H9 (cell line): ENCODE data around the gene KIRREL3. TPM values are rescaled to one million over a fixed set of nuclear protein-coding genes. Genes with fewer than 3 reads are reported as not detected.

Source experiments
- DNase-seq: peaks from one replicate; pipeline ENCODE4 v3.0.0-alpha.2; 2017
- H2AFZ ChIP-seq: one replicate; pipeline ENCODE4 v1.6.1; 2013; ENCODE audit warnings: mild to moderate bottlenecking, low read length, control low read depth, moderate library complexity
- H2AK5ac ChIP-seq: 2 replicates; pipeline ENCODE4 v1.6.1; 2013; ENCODE audit warnings: low read length, control low read depth, mixed read lengths; ENCODE audit not compliant: insufficient read length
- H2BK120ac ChIP-seq: one replicate; pipeline ENCODE4 v1.6.1; 2013; ENCODE audit warnings: low read depth, mild to moderate bottlenecking, low read length, control low read depth, inconsistent platforms; ENCODE audit not compliant: poor library complexity, severe bottlenecking
- H2BK12ac ChIP-seq: 2 replicates; pipeline ENCODE4 v1.6.1; 2013; ENCODE audit warnings: low read length, control low read depth, mixed read lengths, low read depth; ENCODE audit not compliant: insufficient read length
- H2BK15ac ChIP-seq: 2 replicates; pipeline ENCODE4 v1.6.1; 2013; ENCODE audit warnings: low read depth, low read length, control low read depth
- H2BK20ac ChIP-seq: one replicate; pipeline ENCODE4 v1.6.1; 2013; ENCODE audit warnings: low read depth, mild to moderate bottlenecking, low read length, control low read depth, inconsistent platforms; ENCODE audit not compliant: poor library complexity, severe bottlenecking
- H2BK5ac ChIP-seq: 2 replicates; pipeline ENCODE4 v1.6.1; 2013; ENCODE audit warnings: low read length, control low read depth, mixed read lengths; ENCODE audit not compliant: insufficient read length
- H3K14ac ChIP-seq: 2 replicates; pipeline ENCODE4 v1.6.1; 2013; ENCODE audit warnings: low read length, control low read depth; ENCODE audit not compliant: insufficient read depth
- H3K18ac ChIP-seq: 2 replicates; pipeline ENCODE4 v1.6.1; 2013; ENCODE audit warnings: low read depth, mild to moderate bottlenecking, mixed read lengths, low read length, control low read depth; ENCODE audit not compliant: insufficient read length
- H3K23ac ChIP-seq: 2 replicates; pipeline ENCODE4 v1.6.1; 2013; ENCODE audit warnings: low read length, control low read depth, mixed read lengths, low read depth; ENCODE audit not compliant: insufficient read length
- H3K23me2 ChIP-seq: 2 replicates; pipeline ENCODE4 v1.6.1; 2013; ENCODE audit warnings: low read depth, mild to moderate bottlenecking, mixed read lengths, low read length, control low read depth; ENCODE audit not compliant: insufficient read length, poor library complexity, severe bottlenecking
- H3K27ac ChIP-seq: 2 replicates; pipeline ENCODE4 v1.5.1; 2013; ENCODE audit warnings: low read length, control low read depth, mixed read lengths, low read depth; ENCODE audit not compliant: insufficient read length
- H3K27me3 ChIP-seq: 2 replicates; pipeline ENCODE4 v1.6.1; 2013; ENCODE audit warnings: low read length, control low read depth, inconsistent platforms; ENCODE audit not compliant: insufficient read depth
- H3K4ac ChIP-seq: 2 replicates; pipeline ENCODE4 v1.6.1; 2013; ENCODE audit warnings: low read depth, mild to moderate bottlenecking, control low read depth, inconsistent platforms, low read length, moderate library complexity
- H3K4me1 ChIP-seq: 2 replicates; pipeline ENCODE4 v1.6.1; 2013; ENCODE audit warnings: low read length, control low read depth, inconsistent platforms; ENCODE audit not compliant: insufficient read depth
- H3K4me2 ChIP-seq: 2 replicates; pipeline ENCODE4 v1.6.1; 2013; ENCODE audit warnings: low read length, control low read depth, mixed read lengths; ENCODE audit not compliant: insufficient read length, insufficient read depth
- H3K56ac ChIP-seq: 2 replicates; pipeline ENCODE4 v1.6.1; 2013; ENCODE audit warnings: low read depth, mild to moderate bottlenecking, mixed read lengths, low read length, control low read depth; ENCODE audit not compliant: insufficient read length
- H3K79me1 ChIP-seq: 2 replicates; pipeline ENCODE4 v1.6.1; 2013; ENCODE audit warnings: low read depth, mild to moderate bottlenecking, moderate library complexity, low read length, control low read depth, inconsistent platforms; ENCODE audit not compliant: insufficient read depth, poor library complexity, severe bottlenecking
- H3K79me2 ChIP-seq: 2 replicates; pipeline ENCODE4 v1.6.1; 2013; ENCODE audit warnings: low read length, control low read depth, inconsistent platforms; ENCODE audit not compliant: insufficient read depth
- H3K9ac ChIP-seq: 2 replicates; pipeline ENCODE4 v1.6.1; 2013; ENCODE audit warnings: low read length, control low read depth, mixed read lengths; ENCODE audit not compliant: insufficient read length; ENCODE audit errors: extremely low read depth
- H3K9me3 ChIP-seq: one replicate; pipeline ENCODE4 v1.6.1; 2013; ENCODE audit warnings: low read depth, low read length, inconsistent platforms; ENCODE audit not compliant: control insufficient read depth
- H3T11ph ChIP-seq: one replicate; pipeline ENCODE4 v1.6.1; 2013; ENCODE audit warnings: mild to moderate bottlenecking, low read length, control low read depth, inconsistent platforms
- H4K20me1 ChIP-seq: one replicate; pipeline ENCODE4 v1.6.1; 2013; ENCODE audit not compliant: control insufficient read depth, insufficient read length, insufficient read depth
- H4K5ac ChIP-seq: 2 replicates; pipeline ENCODE4 v1.6.1; 2013; ENCODE audit warnings: low read depth, mild to moderate bottlenecking, mixed read lengths, low read length, control low read depth; ENCODE audit not compliant: insufficient read length
- H4K8ac ChIP-seq: replicated peaks from 2 replicates; pipeline ENCODE4 v1.6.1; 2013; ENCODE audit warnings: low read length, control low read depth, mixed read lengths, low read depth; ENCODE audit not compliant: insufficient read length
- H4K91ac ChIP-seq: 2 replicates; pipeline ENCODE4 v1.6.1; 2013; ENCODE audit warnings: low read depth, mild to moderate bottlenecking, moderate library complexity, mixed read lengths, low read length, control low read depth; ENCODE audit not compliant: insufficient read length
- H3K27ac Mint-ChIP-seq, 3 experiments: 2 replicates in 2 of 3; 3 replicates in 1 of 3; pipeline ENCODE4 v1.8.0; 2020 to 2021; ENCODE audit warnings: mixed read lengths in 3 of 3, mild to moderate bottlenecking in 1 of 3, moderate library complexity in 1 of 3
- H3K27me3 Mint-ChIP-seq: 2 replicates; pipeline ENCODE4 v1.8.0; 2021; ENCODE audit warnings: low read depth, mild to moderate bottlenecking, moderate library complexity, mixed read lengths
- H3K36me3 Mint-ChIP-seq, 3 experiments: 2 replicates in 2 of 3; 3 replicates in 1 of 3; pipeline ENCODE4 v1.8.0; 2020 to 2021; ENCODE audit warnings: low read depth in 3 of 3, mixed read lengths in 3 of 3; ENCODE audit not compliant: insufficient read depth in 1 of 3
- H3K4me1 Mint-ChIP-seq, 2 experiments: 2 replicates each; pipeline ENCODE4 v1.8.0; 2020; ENCODE audit warnings: mixed read lengths in 2 of 2
- H3K4me3 Mint-ChIP-seq, 2 experiments: 2 replicates in 1 of 2; 3 replicates in 1 of 2; pipeline ENCODE4 v1.8.0; 2020 to 2021; ENCODE audit warnings: mild to moderate bottlenecking in 2 of 2, mixed read lengths in 2 of 2, moderate library complexity in 1 of 2
- H3K9me3 Mint-ChIP-seq, 2 experiments: 2 replicates in 1 of 2; 3 replicates in 1 of 2; pipeline ENCODE4 v1.8.0; 2020; ENCODE audit warnings: mild to moderate bottlenecking in 2 of 2, mixed read lengths in 2 of 2, moderate library complexity in 1 of 2
- WGBS: extraction: QIAGEN DNeasy Blood & Tissue Kit; methylation state at CpG from one replicate; pipeline ENCODE4 v1.1.7; 2013; ENCODE audit warnings: missing lambda C conversion rate, low lambda C conversion rate, mixed read lengths; ENCODE audit not compliant: insufficient read length; ENCODE audit errors: extremely low coverage; 5-methylcytosine and 5-hydroxymethylcytosine counted together
- total RNA-seq: library from RNA; stranded (reverse); gene quantifications from 2 replicates; pipeline ENCODE4 v1.2.1, GENCODE V29; 2021
- TF ChIP-seq, protein P1 (sequence below): fragments of 200-600 bp; sonication (generic); conservative IDR thresholded peaks from 3 replicates; pipeline ENCODE4 v1.8.0; 2021; ENCODE audit warnings: antibody characterized with exemption, mild to moderate bottlenecking

Gene KIRREL3
- total RNA-seq, 1 experiment from 2014 or later = 0.17 TPM

DNA sequence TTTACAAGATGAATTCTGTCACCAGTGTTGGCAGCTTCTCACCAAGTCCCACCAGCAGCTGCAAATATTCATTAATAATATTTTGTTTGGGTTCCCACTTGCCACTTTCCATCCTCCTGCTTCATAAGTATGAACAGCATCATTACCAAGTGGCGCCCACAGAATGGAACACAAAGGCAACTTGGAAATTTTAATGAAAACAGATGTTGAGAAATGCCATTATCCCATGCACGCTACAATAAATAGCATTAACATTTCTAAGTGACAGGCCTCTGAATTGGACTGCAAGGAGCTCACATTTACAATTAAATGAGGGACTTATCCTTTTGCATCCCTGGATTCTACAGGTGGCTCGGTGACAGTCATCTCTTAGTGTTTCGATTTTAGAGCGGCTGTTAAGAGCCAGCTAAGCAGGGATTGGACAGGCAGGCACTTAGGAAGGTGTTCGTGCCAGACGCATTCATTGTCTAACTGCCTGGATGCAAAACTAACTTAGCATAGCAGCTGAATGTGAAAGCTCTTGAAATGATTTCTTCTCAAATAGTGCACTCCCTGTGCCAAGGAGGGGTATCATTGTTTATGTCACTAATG, 170.3 kb downstream of the KIRREL3 start:
- no peak overlapping the region for H3T11ph ChIP-seq
- no peaks in the 10 kb centered on the region for H3K27me3 ChIP-seq
- peaks cover 0 to 3% (median under 1%) of the 10 kb centered on the region in 3 experiments; a peak in 2 of 7 replicates for H3K36me3 Mint-ChIP-seq
- no CpG with 5 or more reads among the region's 7 CpGs for WGBS
- no peak overlapping the region for H3K14ac ChIP-seq
- H3K27me3 Mint-ChIP-seq = no peaks in the 10 kb centered on the region
- TF ChIP-seq, protein P1, sequence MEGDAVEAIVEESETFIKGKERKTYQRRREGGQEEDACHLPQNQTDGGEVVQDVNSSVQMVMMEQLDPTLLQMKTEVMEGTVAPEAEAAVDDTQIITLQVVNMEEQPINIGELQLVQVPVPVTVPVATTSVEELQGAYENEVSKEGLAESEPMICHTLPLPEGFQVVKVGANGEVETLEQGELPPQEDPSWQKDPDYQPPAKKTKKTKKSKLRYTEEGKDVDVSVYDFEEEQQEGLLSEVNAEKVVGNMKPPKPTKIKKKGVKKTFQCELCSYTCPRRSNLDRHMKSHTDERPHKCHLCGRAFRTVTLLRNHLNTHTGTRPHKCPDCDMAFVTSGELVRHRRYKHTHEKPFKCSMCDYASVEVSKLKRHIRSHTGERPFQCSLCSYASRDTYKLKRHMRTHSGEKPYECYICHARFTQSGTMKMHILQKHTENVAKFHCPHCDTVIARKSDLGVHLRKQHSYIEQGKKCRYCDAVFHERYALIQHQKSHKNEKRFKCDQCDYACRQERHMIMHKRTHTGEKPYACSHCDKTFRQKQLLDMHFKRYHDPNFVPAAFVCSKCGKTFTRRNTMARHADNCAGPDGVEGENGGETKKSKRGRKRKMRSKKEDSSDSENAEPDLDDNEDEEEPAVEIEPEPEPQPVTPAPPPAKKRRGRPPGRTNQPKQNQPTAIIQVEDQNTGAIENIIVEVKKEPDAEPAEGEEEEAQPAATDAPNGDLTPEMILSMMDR = no peak
- no peaks in the 10 kb centered on the region for H3K23me2 ChIP-seq
- no peaks in the 10 kb centered on the region for H4K20me1 ChIP-seq
- no peak overlapping the region for H2BK120ac ChIP-seq
- no peak overlapping the region for H2BK20ac ChIP-seq
- no peak overlapping the region for H3K27ac ChIP-seq
- H3K9ac ChIP-seq = no peak overlapping the region
- H2AK5ac ChIP-seq = no peak overlapping the region
- no peaks in the 10 kb centered on the region for H3K9me3 ChIP-seq
- H3K4me1 ChIP-seq = peaks cover 5% of the 10 kb centered on the region
- no peak overlapping the region for H3K4ac ChIP-seq
- H3K79me2 ChIP-seq = no peaks in the 10 kb centered on the region
- H4K5ac ChIP-seq = no peak overlapping the region
- H2BK12ac ChIP-seq = no peak overlapping the region
- H3K27ac Mint-ChIP-seq = no peak overlapping the region
- H3K79me1 ChIP-seq = no peaks in the 10 kb centered on the region
- H2AFZ ChIP-seq = no peak overlapping the region
- no peak overlapping the region for H3K18ac ChIP-seq
- H2BK15ac ChIP-seq = no peak overlapping the region
- peaks cover 3% of the 10 kb centered on the region in 2 experiments; a peak in 3 of 5 replicates for H3K9me3 Mint-ChIP-seq
- H3K56ac ChIP-seq = no peak overlapping the region
- H3K4me2 ChIP-seq = no peak overlapping the region
- H4K8ac ChIP-seq = no peak overlapping the region
- DNase-seq = no peak
- H3K23ac ChIP-seq = no peak overlapping the region
- no peak overlapping the region for H4K91ac ChIP-seq
- H2BK5ac ChIP-seq = no peak overlapping the region
- peaks cover 24 to 31% of the 10 kb centered on the region in 2 experiments for H3K4me1 Mint-ChIP-seq
- no peak overlapping the region for H3K4me3 Mint-ChIP-seq
